ENCODE measurements around the gene FBXW8.
A peak's percentile ranks its signal among the peaks of the same experiment; 100 is the strongest.

Gene FBXW8

GRCh38 chr12:117058442-117059072 is 147.8 kb downstream of the FBXW8 start:
- Mint-ChIP-seq H3K27ac (no peak overlapping the region), H3K36me3 (ENCODE audit: low read depth) (no peaks in the 10 kb centered on the region), H3K27me3 (no peaks in the 10 kb centered on the region), H3K9me3 (no peaks in the 10 kb centered on the region), H3K4me3 (no peak overlapping the region), H3K4me1 (ENCODE audit: low read depth) (peaks cover 14% of the 10 kb centered on the region)

- Mint-ChIP-seq H3K27ac (no peak overlapping the region), H3K9me3 (no peaks in the 10 kb centered on the region), H3K27me3 (no peaks in the 10 kb centered on the region), H3K4me1 (ENCODE audit: low read depth) (peaks cover 20% of the 10 kb centered on the region), H3K4me3 (no peak overlapping the region), H3K36me3 (ENCODE audit: low read depth) (no peaks in the 10 kb centered on the region)
Observed at GRCh38 chr12:117059156-117059555, 148.4 kb downstream of the FBXW8 start.

GRCh38 chr12:117060246-117060928 is 149.6 kb downstream of the FBXW8 start:
- H3K27ac Mint-ChIP-seq: no peak overlapping the region
- H3K4me3 Mint-ChIP-seq: no peak overlapping the region
- H3K36me3 Mint-ChIP-seq (ENCODE audit: low read depth): no peaks in the 10 kb centered on the region
- H3K9me3 Mint-ChIP-seq: no peaks in the 10 kb centered on the region
- peaks cover 32% of the 10 kb centered on the region for H3K4me1 Mint-ChIP-seq (ENCODE audit: low read depth)
- H3K27me3 Mint-ChIP-seq: no peaks in the 10 kb centered on the region

- peaks cover 32% of the 10 kb centered on the region for H3K4me1 Mint-ChIP-seq (ENCODE audit: low read depth)
- no peaks in the 10 kb centered on the region for H3K27me3 Mint-ChIP-seq
- no peaks in the 10 kb centered on the region for H3K9me3 Mint-ChIP-seq
Observed at GRCh38 chr12:117060929-117061305, 150.2 kb downstream of the FBXW8 start.

GRCh38 chr12:117061555-117062079 is 150.9 kb downstream of the FBXW8 start:
- H3K27me3 Mint-ChIP-seq: no peaks in the 10 kb centered on the region
- H3K27ac Mint-ChIP-seq: no peak overlapping the region
- no peaks in the 10 kb centered on the region for H3K36me3 Mint-ChIP-seq (ENCODE audit: low read depth)
- peaks cover 32% of the 10 kb centered on the region for H3K4me1 Mint-ChIP-seq (ENCODE audit: low read depth)
- H3K9me3 Mint-ChIP-seq: no peaks in the 10 kb centered on the region
- H3K4me3 Mint-ChIP-seq: no peak overlapping the region

More at GRCh38 chr12:117060929-117061305, 150.2 kb downstream of the FBXW8 start:
- no peak overlapping the region for H3K4me3 Mint-ChIP-seq
- H3K36me3 Mint-ChIP-seq (ENCODE audit: low read depth): no peaks in the 10 kb centered on the region
- H3K27ac Mint-ChIP-seq: no peak overlapping the region

GRCh38 chr12:117063162-117063911 is 152.6 kb downstream of the FBXW8 start:
- Mint-ChIP-seq H3K4me1 (ENCODE audit: low read depth) (peaks cover 32% of the 10 kb centered on the region), H3K36me3 (ENCODE audit: low read depth) (no peaks in the 10 kb centered on the region), H3K27ac (peak overlapping the region; percentile 90), H3K27me3 (no peaks in the 10 kb centered on the region), H3K4me3 (peak overlapping the region; percentile 49), H3K9me3 (no peaks in the 10 kb centered on the region)

GRCh38 chr12:117064049-117064448 is 153.3 kb downstream of the FBXW8 start:
- Mint-ChIP-seq H3K9me3 (no peaks in the 10 kb centered on the region), H3K4me3 (no peak overlapping the region), H3K36me3 (ENCODE audit: low read depth) (no peaks in the 10 kb centered on the region), H3K27ac (peak overlapping the region; percentile 90), H3K4me1 (ENCODE audit: low read depth) (peaks cover 32% of the 10 kb centered on the region), H3K27me3 (no peaks in the 10 kb centered on the region)

GRCh38 chr12:117064596-117064995 is 153.8 kb downstream of the FBXW8 start:
- H3K27ac Mint-ChIP-seq: no peak overlapping the region
- no peaks in the 10 kb centered on the region for H3K36me3 Mint-ChIP-seq (ENCODE audit: low read depth)
- no peaks in the 10 kb centered on the region for H3K27me3 Mint-ChIP-seq
- H3K9me3 Mint-ChIP-seq: no peaks in the 10 kb centered on the region
- peaks cover 32% of the 10 kb centered on the region for H3K4me1 Mint-ChIP-seq (ENCODE audit: low read depth)
- no peak overlapping the region for H3K4me3 Mint-ChIP-seq

- Mint-ChIP-seq H3K4me3 (no peak overlapping the region), H3K27ac (no peak overlapping the region), H3K9me3 (no peaks in the 10 kb centered on the region), H3K4me1 (ENCODE audit: low read depth) (peaks cover 32% of the 10 kb centered on the region), H3K27me3 (no peaks in the 10 kb centered on the region), H3K36me3 (ENCODE audit: low read depth) (no peaks in the 10 kb centered on the region)
Observed at GRCh38 chr12:117067016-117067415, 156.3 kb downstream of the FBXW8 start.

GRCh38 chr12:117067638-117068037 is 156.9 kb downstream of the FBXW8 start:
- Mint-ChIP-seq H3K27me3 (no peaks in the 10 kb centered on the region), H3K9me3 (no peaks in the 10 kb centered on the region), H3K4me3 (no peak overlapping the region), H3K27ac (no peak overlapping the region), H3K36me3 (ENCODE audit: low read depth) (no peaks in the 10 kb centered on the region), H3K4me1 (ENCODE audit: low read depth) (peaks cover 27% of the 10 kb centered on the region)

GRCh38 chr12:117068492-117068891 is 157.7 kb downstream of the FBXW8 start:
- no peak overlapping the region for H3K27ac Mint-ChIP-seq
- peaks cover 19% of the 10 kb centered on the region for H3K4me1 Mint-ChIP-seq (ENCODE audit: low read depth)
- H3K36me3 Mint-ChIP-seq (ENCODE audit: low read depth): no peaks in the 10 kb centered on the region
- no peak overlapping the region for H3K4me3 Mint-ChIP-seq
- H3K9me3 Mint-ChIP-seq: no peaks in the 10 kb centered on the region
- no peaks in the 10 kb centered on the region for H3K27me3 Mint-ChIP-seq

- Mint-ChIP-seq H3K9me3 (no peaks in the 10 kb centered on the region), H3K4me3 (no peak overlapping the region), H3K36me3 (ENCODE audit: low read depth) (no peaks in the 10 kb centered on the region), H3K27me3 (no peaks in the 10 kb centered on the region), H3K4me1 (ENCODE audit: low read depth) (peaks cover 11% of the 10 kb centered on the region), H3K27ac (no peak overlapping the region)
Observed at GRCh38 chr12:117069101-117069797, 158.5 kb downstream of the FBXW8 start.

- Mint-ChIP-seq H3K4me3 (no peak overlapping the region), H3K4me1 (ENCODE audit: low read depth) (peaks cover 1% of the 10 kb centered on the region), H3K27ac (no peak overlapping the region), H3K27me3 (no peaks in the 10 kb centered on the region), H3K9me3 (no peaks in the 10 kb centered on the region), H3K36me3 (ENCODE audit: low read depth) (no peaks in the 10 kb centered on the region)
Observed at GRCh38 chr12:117069926-117070900, 159.5 kb downstream of the FBXW8 start.

- H3K4me1 Mint-ChIP-seq (ENCODE audit: low read depth): no peaks in the 10 kb centered on the region
- H3K36me3 Mint-ChIP-seq (ENCODE audit: low read depth): no peaks in the 10 kb centered on the region
- no peak overlapping the region for H3K27ac Mint-ChIP-seq
- H3K9me3 Mint-ChIP-seq: no peaks in the 10 kb centered on the region
- H3K27me3 Mint-ChIP-seq: no peaks in the 10 kb centered on the region
- no peak overlapping the region for H3K4me3 Mint-ChIP-seq
Observed at GRCh38 chr12:117071009-117071408, 160.3 kb downstream of the FBXW8 start.
